GM12873 (cell line): ENCODE data around the gene IFIT3.

Experiments
- CTCF ChIP-seq: IDR thresholded peaks from 2 replicates; pipeline ENCODE4 v1.5.1; 2012; ENCODE audit warnings: low read depth, mild to moderate bottlenecking, moderate library complexity, low read length, control low read depth; ENCODE audit not compliant: insufficient read depth; ENCODE audit errors: missing control alignments

Gene IFIT3

GRCh38 chr10:89327803-89328441 is at the start of gene IFIT3:
Gene IFIT3, plus strand, starts transcription at chr10:89327997. Its CDS starts 77 bp downstream, at chr10:89328074.
- no peak for TF ChIP-seq CTCF

GRCh38 chr10:89278034-89278535 is 49.7 kb upstream of the IFIT3 start:
- TF ChIP-seq CTCF, result no peak

- no peak for TF ChIP-seq CTCF
Observed at GRCh38 chr10:89278900-89279392, 48.9 kb upstream of the IFIT3 start.

- TF ChIP-seq CTCF, result no peak
Observed at GRCh38 chr10:89279421-89279869, 48.4 kb upstream of the IFIT3 start.

GRCh38 chr10:89280508-89280907 is 47.3 kb upstream of the IFIT3 start:
- no peak for TF ChIP-seq CTCF

- TF ChIP-seq CTCF, result no peak
Observed at GRCh38 chr10:89281606-89282395, 46.0 kb upstream of the IFIT3 start.
